GM12878 (cell line): ENCODE results near the gene TREML1. TPM values are rescaled to one million over a fixed set of nuclear protein-coding genes. Genes with fewer than 3 reads are reported as not detected.

ENCODE experiments used
- ATAC-seq: fragments of 200-7000 bp; cut with Tn5 transposase; 3 replicates; pipeline ENCODE4 v1.9.1; 2020; ENCODE audit warnings: mild to moderate bottlenecking, moderate library complexity
- BruUV-seq: library from RNA; stranded (reverse); fragments of 400-500 nt; replicated peaks from 2 replicates; lab custom pipeline; 2021; lab: Mats Ljungman, UMichigan
- CTCF ChIA-PET: fragments of 300-600 bp; sonication (Branson Sonifier 250); formaldehyde crosslinking; extraction: SDS; loops from one replicate; lab custom pipeline; 2021; ENCODE audit warnings: inconsistent platforms; lab: Yijun Ruan, JAX
- POLR2A ChIA-PET: fragments of 350-600 bp; formaldehyde crosslinking; extraction: SDS; loops from one replicate; lab custom pipeline; 2021; ENCODE audit warnings: inconsistent platforms; lab: Charles Lee
- RAD21 ChIA-PET: fragments of 300-600 bp; sonication (Branson Sonifier 250); formaldehyde crosslinking; loops from one replicate; lab custom pipeline; 2023; ENCODE audit warnings: antibody characterized with exemption; ENCODE audit not compliant: unreplicated experiment; lab: Charles Lee
- SMC1A ChIA-PET: fragments of 300-600 bp; sonication (Branson Sonifier 250); formaldehyde crosslinking; loops from one replicate; lab custom pipeline; 2023; ENCODE audit not compliant: unreplicated experiment, uncharacterized antibody; lab: Charles Lee
- DNase-seq: peaks from one replicate; pipeline ENCODE4 v3.0.0-alpha.2; 2011; ENCODE audit warnings: low read depth, low spot score
- FAIRE-seq: peaks from 3 replicates; lab custom pipeline; 2011; peaks lifted over from hg19 to GRCh38; lab: Jason Lieb, UNC
- H2AFZ ChIP-seq: 2 replicates; pipeline ENCODE4 v1.6.0; 2011; ENCODE audit warnings: low read depth, low read length, control low read depth; ENCODE audit not compliant: control insufficient read depth
- H3K27ac ChIP-seq: 2 replicates; pipeline ENCODE4 v1.5.1; 2011; ENCODE audit warnings: control low read depth; ENCODE audit not compliant: control insufficient read depth, insufficient read depth
- H3K27me3 ChIP-seq, 2 experiments: replicated peaks in 1 of 2; 2 replicates each; pipeline versions ENCODE4 v1.6.0 to v1.6.1; 2011; ENCODE audit warnings: low read length in 1 of 2; ENCODE audit not compliant: control insufficient read depth in 2 of 2, insufficient read depth in 2 of 2
- H3K36me3 ChIP-seq, 2 experiments: 2 replicates each; pipeline ENCODE4 v1.5.1; 2011; ENCODE audit warnings: low read length in 1 of 2; ENCODE audit not compliant: control insufficient read depth in 2 of 2, insufficient read depth in 2 of 2
- H3K4me1 ChIP-seq: 2 replicates; pipeline ENCODE4 v1.6.1; 2011; ENCODE audit warnings: mild to moderate bottlenecking, low read length, moderate library complexity, mixed read lengths; ENCODE audit not compliant: control insufficient read depth, insufficient read depth
- H3K4me2 ChIP-seq: 2 replicates; pipeline ENCODE4 v1.6.0; 2011; ENCODE audit warnings: control low read depth; ENCODE audit not compliant: control insufficient read depth, insufficient read depth
- H3K4me3 ChIP-seq: fragments of 200-600 bp; sonication (generic); 2 replicates; pipeline ENCODE4 v1.5.1; 2016
- H3K79me2 ChIP-seq: 2 replicates; pipeline ENCODE4 v1.6.0; 2011; ENCODE audit warnings: low read length; ENCODE audit not compliant: control insufficient read depth, insufficient read depth
- H3K9ac ChIP-seq: 2 replicates; pipeline ENCODE4 v1.8.0; 2011; ENCODE audit warnings: low read length, control low read depth, mixed read lengths; ENCODE audit not compliant: control insufficient read depth, insufficient read depth
- H3K9me3 ChIP-seq: replicated peaks from 3 replicates; pipeline ENCODE4 v1.5.1; 2011; ENCODE audit warnings: mild to moderate bottlenecking, low read length; ENCODE audit not compliant: control insufficient read depth, insufficient read depth
- H4K20me1 ChIP-seq: 2 replicates; pipeline ENCODE4 v1.6.0; 2011; ENCODE audit not compliant: control insufficient read depth, insufficient read depth
- BHLHE40 ChIP-seq, 2 experiments: fragments of 450-650 bp in 1 of 2; IDR thresholded peaks; 2 replicates each; pipeline ENCODE4 v1.6.1; 2011 to 2017; ENCODE audit warnings: low read depth in 2 of 2, borderline replicate concordance in 1 of 2, improper control_type of control experiment in 1 of 2, low read length in 1 of 2, mild to moderate bottlenecking in 1 of 2
- CEBPB ChIP-seq, 2 experiments: fragments of 150-350 bp in 1 of 2; IDR thresholded peaks; 2 replicates each; pipeline ENCODE4 v1.6.1; 2012 to 2014; ENCODE audit warnings: low read depth in 2 of 2, low read length in 2 of 2, borderline replicate concordance in 1 of 2, inconsistent platforms in 1 of 2
- RAD51 ChIP-seq: fragments of 450-650 bp; IDR thresholded peaks from 2 replicates; pipeline ENCODE4 v1.6.1; 2016; ENCODE audit warnings: moderate library complexity, mild to moderate bottlenecking, inconsistent platforms
- RUNX3 ChIP-seq: IDR thresholded peaks from 2 replicates; pipeline ENCODE4 v1.6.1; 2012; ENCODE audit warnings: low read length, inconsistent platforms
- ZBTB4 ChIP-seq: fragments of 450-650 bp; formaldehyde crosslinking; IDR thresholded peaks from 2 replicates; pipeline ENCODE4 v1.4.0; 2022; ENCODE audit warnings: mild to moderate bottlenecking, moderate library complexity
- WGBS: methylation state at CpG from one replicate; pipeline ENCODE4 v1.1.6; 2016; ENCODE audit warnings: low lambda C conversion rate; ENCODE audit not compliant: insufficient replicate concordance, insufficient coverage; ENCODE audit errors: missing lambda C conversion rate; 5-methylcytosine and 5-hydroxymethylcytosine counted together
- in situ Hi-C: fragments of 300-500 bp; cut with MboI; formaldehyde crosslinking; loops from 9 replicates; pipeline ENCODE4 v1.14.3; 2018; ENCODE audit warnings: mixed read lengths
- intact Hi-C: fragments of 100-400 bp; cut with micrococcal nuclease; formaldehyde crosslinking; loops from one replicate; pipeline ENCODE4 v1.14.2; 2022; ENCODE audit not compliant: unreplicated experiment
- polyA plus RNA-seq, 11 experiments: library from polyadenylated mRNA; depleted of rRNA in 4 of 11; unstranded in 6 of 11; stranded (reverse) in 5 of 11; fragments of >200 nt; fragmentation: Nextera tagmentation in 4 of 11; fragmentation: Illumina TruSeq in 1 of 11; extraction: Ambion mirVana in 4 of 11; extraction: Trizol in 1 of 11; gene quantifications; 1 replicate in 1 of 11; 2 replicates in 10 of 11; pipeline versions ENCODE4 v1.2.1 to v1.2.3, GENCODE V29; 2011 to 2016; ENCODE audit warnings: inconsistent platforms in 2 of 11, missing spikeins in 2 of 11, low read depth in 1 of 11
- total RNA-seq, 4 experiments: library from RNA; depleted of rRNA in 3 of 4; stranded (reverse); fragments of >200 nt in 3 of 4; fragmentation: Illumina TruSeq in 1 of 4; extraction: Trizol in 1 of 4; gene quantifications; 2 replicates each; pipeline versions ENCODE4 v1.2.1 to v1.2.3, GENCODE V29; 2013 to 2021

The TREML1 gene
- total and polyA plus RNA-seq, 10 of the 15 experiments (the other 5 are each of a cell fraction or from before 2014, with no cell fraction given): 0.21 TPM; not detected in 9

- TF ChIP-seq ZBTB4 (CRISPR knock-in tag): no peak
- TF ChIP-seq BHLHE40 (IDR thresholded peaks at IDR 0.05; ENCODE audit: borderline replicate concordance in 1 of 2, low read depth in 2 of 2, low read length in 1 of 2): no peak
- TF ChIP-seq, all 136 proteins: peak for 0
These were observed 43.1 kb downstream of the TREML1 start (continued) for GRCh38 chr6:41111017-41111416.

GRCh38 chr6:41103847-41104246, 50.3 kb downstream of the TREML1 start:
- ATAC-seq: no peak
- Histone ChIP-seq H3K4me2 (no peak overlapping the region), H3K27ac (no peak overlapping the region), H3K9me3 (no peaks in the 10 kb centered on the region), H4K20me1 (no peaks in the 10 kb centered on the region), H3K27me3 (no peaks in the 10 kb centered on the region), H3K9ac (no peak overlapping the region), H3K4me3 (no peak overlapping the region), H2AFZ (no peak overlapping the region), H3K36me3 (peaks cover 0 to 8% of the 10 kb centered on the region in 2 experiments), H3K4me1 (no peaks in the 10 kb centered on the region), H3K79me2 (no peaks in the 10 kb centered on the region)
- 3% methylated on average over 3 of the region's 3 CpGs for WGBS
- in situ Hi-C loops (no loop called here), intact Hi-C loops (no loop called here)
- CTCF ChIA-PET: interaction anchor here (0.6 to 2.3 kb wide), 8 partner anchors 8 to 940 kb away, joined by 3 to 13 read pairs (median 4); no protein-coding TSS in a partner anchor
- RAD21 ChIA-PET: interaction anchor here (0.6 to 1.0 kb wide), 2 partner anchors 14 to 229 kb away, joined by 3 to 4 read pairs; no protein-coding TSS in a partner anchor
- TF ChIP-seq RUNX3 (peak; percentile 13; the same call in 1 of the 2 replicates), RAD51 (no peak), CEBPB (IDR thresholded peaks at IDR 0.05; ENCODE audit: borderline replicate concordance in 1 of 2, low read depth in 2 of 2, low read length in 2 of 2) (no peak)
- SMC1A ChIA-PET: interaction anchor here (1.4 kb wide), 1 partner anchor 17 kb away, joined by 4 read pairs; no protein-coding TSS in a partner anchor
- POLR2A ChIA-PET: interaction anchor here (0.6 kb wide), 1 partner anchor 236 kb away, joined by 3 read pairs; no protein-coding TSS in a partner anchor
- FAIRE-seq: no peak
- BruUV-seq: no TSS peak
- no peak for DNase-seq
